Kidney (tissue), 14 donors: Measurements from ENCODE around the gene BLOC1S3. TPM values are rescaled to one million over a fixed set of nuclear protein-coding genes. Genes with fewer than 3 reads are reported as not detected.
A peak's percentile ranks its signal among the peaks of the same experiment; 100 is the strongest.

Source experiments
- DNase-seq, 5 donors: peaks; one replicate each; pipeline ENCODE4 v3.0.0-alpha.2; 2013 to 2020
- FAIRE-seq: peaks from 2 replicates; lab custom pipeline; 2012; peaks lifted over from hg19 to GRCh38; lab: Jason Lieb, UNC
- H3K27ac ChIP-seq, 2 donors: one replicate each; pipeline ENCODE4 v1.7.0; 2013; ENCODE audit warnings: low read depth in 2 of 2, low read length in 2 of 2, inconsistent platforms in 1 of 2
- H3K27me3 ChIP-seq: one replicate; pipeline ENCODE4 v1.7.1; 2013; ENCODE audit warnings: low read length, inconsistent platforms; ENCODE audit not compliant: control insufficient read depth, insufficient read depth
- H3K36me3 ChIP-seq, 3 donors: one replicate each; pipeline versions ENCODE4 v1.7.0 to v1.7.1; 2013; ENCODE audit warnings: low read length in 3 of 3, control low read depth in 1 of 3, inconsistent platforms in 1 of 3; ENCODE audit not compliant: insufficient read depth in 3 of 3, control insufficient read depth in 2 of 3
- H3K4me1 ChIP-seq, 3 donors: one replicate each; pipeline versions ENCODE4 v1.7.0 to v1.7.1; 2013; ENCODE audit warnings: low read length in 3 of 3, inconsistent platforms in 1 of 3, low read depth in 1 of 3; ENCODE audit not compliant: control insufficient read depth in 2 of 3, insufficient read depth in 2 of 3
- H3K4me3 ChIP-seq, 3 donors: one replicate each; pipeline versions ENCODE4 v1.7.0 to v1.8.1; 2013; ENCODE audit warnings: low read length in 3 of 3, control low read depth in 1 of 3, inconsistent platforms in 1 of 3
- H3K9ac ChIP-seq, 3 donors: one replicate each; pipeline versions ENCODE4 v1.7.0 to v1.7.1; 2013; ENCODE audit warnings: low read length in 3 of 3, control low read depth in 1 of 3, inconsistent platforms in 1 of 3
- H3K9me3 ChIP-seq, 3 donors: one replicate each; pipeline versions ENCODE4 v1.7.0 to v1.7.1; 2013; ENCODE audit warnings: low read length in 3 of 3, control low read depth in 1 of 3, inconsistent platforms in 1 of 3; ENCODE audit not compliant: control insufficient read depth in 2 of 3, insufficient read depth in 1 of 3
- CTCF ChIP-seq: IDR thresholded peaks from 3 replicates; pipeline ENCODE4 v1.5.1; 2012; ENCODE audit warnings: mild to moderate bottlenecking, moderate library complexity, borderline replicate concordance; ENCODE audit not compliant: insufficient read depth; ENCODE audit errors: extremely low read depth
- intact Hi-C: fragments of 100-400 bp; cut with DNase I; formaldehyde crosslinking; loops from one replicate; pipeline ENCODE4 v1.11.1; 2022
- polyA plus RNA-seq: library from polyadenylated mRNA; stranded (reverse); fragments of 350-450 nt; fragmentation: Illumina TruSeq; extraction: RNeasy Lipid Tissue Mini Kit (QIAGEN cat#74804); gene quantifications from one replicate; pipeline ENCODE4 v1.2.3, GENCODE V29; 2014; ENCODE audit warnings: low read depth, low replicate concordance; ENCODE audit not compliant: insufficient read depth
- total RNA-seq: library from RNA; stranded (reverse); fragmentation: NEBNext Ultra II Directional; extraction: Animal tissue kit (Norgen Biotek cat#: 25700); gene quantifications from one replicate; pipeline ENCODE4 v1.2.1, GENCODE V29; 2021
- donor health status: control.
- donor health status: control.
- donor health status: control.
- donor health status: control.
- donor health status: control.
- donor health status: DM: yes; HTN: yes; CAD: no.
- donor health status: Normal renal cell carcinoma (clear cell type).

Gene BLOC1S3
- total and polyA plus RNA-seq, 2 donors from 2014 or later = 5.2 to 13.2 TPM

- TF ChIP-seq CTCF = no peak
- Histone ChIP-seq H3K9ac (no peak overlapping the region), H3K36me3 (no peaks in the 10 kb centered on the region), H3K27me3 (no peaks in the 10 kb centered on the region), H3K27ac (no peak overlapping the region), H3K9me3 (no peaks in the 10 kb centered on the region), H3K4me3 (no peak overlapping the region), H3K4me1 (peaks cover 0 to 2% (median 0%) of the 10 kb centered on the region in 3 donors)
- DNase-seq (peak in 1 of 5 donors; percentile 53), FAIRE-seq (no peak)
- intact Hi-C loops = no loop called here
Measured at GRCh38 chr19:45163156-45163555, 15.4 kb upstream of the BLOC1S3 start.

GRCh38 chr19:45163751-45164460 is 14.7 kb upstream of the BLOC1S3 start:
- no peak overlapping the region for H3K27ac ChIP-seq
- no peaks in the 10 kb centered on the region for H3K27me3 ChIP-seq
- H3K9ac ChIP-seq = no peak overlapping the region
- intact Hi-C loops = no loop called here
- DNase-seq (peak in 2 of 5 donors; percentile 50 to 57), FAIRE-seq (no peak)
- H3K4me3 ChIP-seq = no peak overlapping the region
- no peak for TF ChIP-seq CTCF
- no peaks in the 10 kb centered on the region for H3K9me3 ChIP-seq
- no peaks in the 10 kb centered on the region for H3K36me3 ChIP-seq
- H3K4me1 ChIP-seq = peaks cover 0 to 2% (median 0%) of the 10 kb centered on the region in 3 donors

- H3K27me3 ChIP-seq = no peaks in the 10 kb centered on the region
- no peaks in the 10 kb centered on the region for H3K36me3 ChIP-seq
- TF ChIP-seq CTCF = no peak
- H3K9ac ChIP-seq = no peak overlapping the region
- H3K9me3 ChIP-seq = no peaks in the 10 kb centered on the region
- no peak overlapping the region for H3K27ac ChIP-seq
- FAIRE-seq (no peak), DNase-seq (peak; percentile 55 to 82 (median 71))
- intact Hi-C loops = no loop called here
- peaks cover 0 to 2% (median 0%) of the 10 kb centered on the region in 3 donors for H3K4me1 ChIP-seq
- no peak overlapping the region for H3K4me3 ChIP-seq
Measured at GRCh38 chr19:45164577-45165335, 13.8 kb upstream of the BLOC1S3 start.
